Measurements from ENCODE around the gene OTULIN.

OTULIN gene

DNA sequence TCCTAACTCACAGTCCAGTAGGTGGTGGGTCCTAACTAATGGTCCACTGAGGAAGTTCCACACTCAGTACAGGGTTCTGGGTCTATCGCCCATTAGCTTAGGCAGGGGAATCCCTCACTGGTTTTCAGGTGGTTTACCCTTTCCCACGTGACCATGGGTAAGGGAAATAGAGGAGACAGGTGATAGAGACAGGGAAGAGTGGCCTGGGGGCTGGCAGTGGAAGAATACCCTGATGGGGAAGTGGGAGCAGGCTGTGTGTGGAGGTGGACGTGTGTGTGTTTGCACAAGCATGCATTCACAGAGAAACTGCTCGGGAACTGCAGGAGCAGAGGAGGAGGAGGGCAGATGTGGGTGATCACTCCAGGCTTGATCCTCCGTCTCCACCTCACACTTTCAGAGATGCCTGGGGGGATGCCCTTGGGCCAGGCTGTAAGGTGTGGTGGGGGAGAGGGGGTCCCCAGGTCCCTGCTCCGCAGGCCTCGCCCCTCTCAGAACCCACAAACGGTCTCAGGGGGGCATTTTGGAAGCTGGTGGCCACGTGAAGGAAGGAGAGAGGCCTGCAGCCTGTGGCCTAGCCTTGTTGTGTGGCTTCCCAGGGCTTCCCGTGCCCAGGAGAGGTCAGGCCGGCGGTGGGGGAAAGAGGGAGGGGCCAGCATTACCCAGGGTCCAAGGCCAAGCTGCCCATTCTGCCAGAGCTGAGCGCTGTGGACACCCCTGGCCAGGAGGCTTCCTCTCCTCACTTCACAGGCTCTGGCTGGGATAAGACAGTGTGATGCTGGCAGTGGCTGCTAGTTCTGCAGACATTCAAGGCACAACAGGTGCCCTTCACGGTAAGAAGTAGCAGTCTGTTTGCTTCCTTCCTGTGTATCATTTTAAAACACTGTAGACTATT lies 80.0 kb downstream of the OTULIN start:
- no peak for DNase-seq

DNA sequence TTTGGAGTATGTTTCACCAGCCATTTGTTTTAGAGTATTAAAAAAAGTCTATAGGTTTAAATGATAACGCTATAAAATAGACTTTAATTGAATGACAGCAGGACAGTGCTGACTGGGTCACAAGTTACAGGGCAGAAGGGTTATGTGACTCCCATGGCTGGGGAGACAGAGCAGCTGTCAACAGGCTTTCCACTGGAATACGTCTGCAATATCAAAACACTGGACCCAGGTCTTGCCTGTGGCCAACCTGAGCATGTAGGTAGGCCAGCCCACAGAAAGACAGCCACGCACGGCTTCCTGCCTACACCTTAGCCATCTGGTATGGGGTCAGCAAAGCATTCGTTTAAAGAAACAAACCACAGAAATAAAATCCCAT lies 80.7 kb downstream of the OTULIN start:
- no peak for DNase-seq

GRCh38 chr5:14745753-14746152 lies 81.2 kb downstream of the OTULIN start:
- no peak for DNase-seq

GRCh38 chr5:14748180-14748900 lies 83.8 kb downstream of the OTULIN start:
- DNase-seq, result no peak
